WI38 (cell line): ENCODE measurements around the gene MAD1L1.

ENCODE experiments used
- H3K4me3 ChIP-seq: 2 replicates; pipeline ENCODE4 v1.5.1; 2011; ENCODE audit warnings: low read depth, mild to moderate bottlenecking, control low read depth, low read length
- TF ChIP-seq, protein P1 (sequence below): IDR thresholded peaks from 2 replicates; pipeline ENCODE4 v1.5.1; 2012; ENCODE audit warnings: low read depth, mild to moderate bottlenecking, control low read depth, low read length

MAD1L1 gene

GRCh38 chr7:2032030-2032875 is 200.5 kb downstream of the MAD1L1 start:
- TF ChIP-seq, protein P1, sequence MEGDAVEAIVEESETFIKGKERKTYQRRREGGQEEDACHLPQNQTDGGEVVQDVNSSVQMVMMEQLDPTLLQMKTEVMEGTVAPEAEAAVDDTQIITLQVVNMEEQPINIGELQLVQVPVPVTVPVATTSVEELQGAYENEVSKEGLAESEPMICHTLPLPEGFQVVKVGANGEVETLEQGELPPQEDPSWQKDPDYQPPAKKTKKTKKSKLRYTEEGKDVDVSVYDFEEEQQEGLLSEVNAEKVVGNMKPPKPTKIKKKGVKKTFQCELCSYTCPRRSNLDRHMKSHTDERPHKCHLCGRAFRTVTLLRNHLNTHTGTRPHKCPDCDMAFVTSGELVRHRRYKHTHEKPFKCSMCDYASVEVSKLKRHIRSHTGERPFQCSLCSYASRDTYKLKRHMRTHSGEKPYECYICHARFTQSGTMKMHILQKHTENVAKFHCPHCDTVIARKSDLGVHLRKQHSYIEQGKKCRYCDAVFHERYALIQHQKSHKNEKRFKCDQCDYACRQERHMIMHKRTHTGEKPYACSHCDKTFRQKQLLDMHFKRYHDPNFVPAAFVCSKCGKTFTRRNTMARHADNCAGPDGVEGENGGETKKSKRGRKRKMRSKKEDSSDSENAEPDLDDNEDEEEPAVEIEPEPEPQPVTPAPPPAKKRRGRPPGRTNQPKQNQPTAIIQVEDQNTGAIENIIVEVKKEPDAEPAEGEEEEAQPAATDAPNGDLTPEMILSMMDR = no peak

DNA sequence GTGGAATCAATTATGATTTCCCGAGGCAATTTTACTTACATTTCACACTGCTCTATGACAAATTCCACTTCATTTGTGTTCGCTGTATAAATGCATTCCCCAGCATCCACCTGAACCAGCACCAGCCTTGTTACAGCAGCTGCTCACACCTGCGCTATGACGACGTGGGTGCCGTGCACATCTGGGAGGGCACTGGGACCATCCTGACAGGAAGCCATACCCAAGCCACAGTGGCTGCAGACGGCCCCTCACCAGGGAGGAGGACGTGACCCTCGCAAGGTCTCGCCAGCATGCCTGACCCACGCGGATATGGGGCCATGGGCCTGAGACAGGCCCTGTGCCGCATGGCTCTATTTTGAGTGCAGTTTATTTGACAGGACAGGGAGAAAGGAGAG is 201.3 kb downstream of the MAD1L1 start:
- no peak overlapping the region for H3K4me3 ChIP-seq
- TF ChIP-seq, protein P1 = no peak

More at GRCh38 chr7:2032030-2032875, 200.5 kb downstream of the MAD1L1 start:
- H3K4me3 ChIP-seq = no peak overlapping the region

GRCh38 chr7:2030475-2031450 is 202.0 kb downstream of the MAD1L1 start:
- H3K4me3 ChIP-seq = no peak overlapping the region
- TF ChIP-seq, protein P1 = no peak

DNA sequence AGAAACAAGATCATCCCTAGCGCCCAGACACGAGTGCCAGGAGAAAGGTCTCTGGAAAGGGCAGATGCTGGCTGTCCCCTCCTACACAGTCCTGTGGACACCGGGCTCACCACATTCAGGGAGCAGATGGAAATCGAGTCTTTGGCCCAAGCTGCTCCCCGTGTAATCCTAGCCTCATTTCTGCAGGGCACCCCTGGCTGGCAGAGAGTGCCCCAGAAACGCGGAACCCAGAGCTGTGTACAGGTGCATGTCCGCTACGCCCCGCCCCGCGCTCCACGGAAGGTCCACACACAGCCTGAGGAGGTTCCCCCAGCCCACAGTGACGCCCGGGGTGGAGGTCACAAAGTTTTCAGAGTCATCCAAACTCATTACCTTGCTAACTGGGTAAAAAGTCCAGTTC is 202.8 kb downstream of the MAD1L1 start:
- H3K4me3 ChIP-seq = no peak overlapping the region
- TF ChIP-seq, protein P1 = no peak

DNA sequence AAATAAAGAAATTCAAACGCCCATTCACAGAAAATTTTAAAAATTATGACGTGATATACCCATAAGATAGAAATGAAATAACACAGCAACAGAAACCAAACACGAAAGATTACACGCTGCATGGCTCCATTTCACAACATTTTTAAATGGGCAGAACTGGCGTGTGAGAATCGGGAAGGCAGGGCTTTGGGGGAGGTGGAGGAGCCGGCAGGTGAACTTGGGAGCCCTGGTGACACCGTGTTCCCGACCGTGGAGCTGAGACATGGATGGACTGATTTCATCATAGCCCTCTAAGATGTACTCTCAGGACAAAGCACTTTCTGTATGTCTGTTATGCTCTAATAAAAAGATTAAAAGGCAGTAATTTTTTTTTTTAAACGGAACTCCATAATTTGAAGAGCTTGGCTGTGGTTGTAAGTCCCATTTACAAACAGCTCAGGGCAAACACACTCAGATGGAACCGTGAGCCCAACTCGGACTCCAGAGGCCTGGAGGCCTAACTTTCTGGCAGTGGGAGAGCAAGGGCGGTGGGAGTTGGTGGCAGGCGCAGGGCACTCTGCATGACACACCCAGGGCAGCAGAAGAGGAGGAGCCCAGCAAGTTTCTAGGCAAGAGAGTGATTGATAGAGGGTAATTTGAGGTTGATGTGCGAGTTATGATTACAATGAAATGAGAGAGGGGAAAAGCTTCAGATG is 203.4 kb downstream of the MAD1L1 start:
- TF ChIP-seq, protein P1 = no peak
- no peak overlapping the region for H3K4me3 ChIP-seq

DNA sequence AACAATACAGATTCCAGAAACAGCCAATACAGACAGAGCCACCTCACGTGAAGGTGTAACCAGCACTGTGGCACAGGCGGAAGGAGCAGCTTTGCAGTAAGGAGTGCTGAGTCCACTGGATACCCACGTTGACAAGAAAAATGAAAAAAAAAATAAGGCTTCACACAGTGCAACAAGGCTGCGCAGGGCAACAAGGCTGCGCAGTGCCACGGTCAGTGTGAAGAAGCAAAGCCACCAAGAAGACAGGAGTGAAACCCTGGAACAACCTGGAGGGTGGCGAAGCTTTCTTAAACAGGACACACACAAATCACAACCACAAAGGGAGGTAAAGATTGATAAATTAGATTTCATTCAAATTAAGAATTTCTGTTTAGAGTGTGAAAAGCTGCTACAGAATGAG is 204.0 kb downstream of the MAD1L1 start:
- no peak overlapping the region for H3K4me3 ChIP-seq
- TF ChIP-seq, protein P1 = no peak
